H1 (cell line): Measurements from ENCODE around the gene MRAP. TPM values are rescaled to one million over a fixed set of nuclear protein-coding genes. Genes with fewer than 3 reads are reported as not detected.

ENCODE experiments used
- CTCF ChIA-PET: fragments of 300-600 bp; sonication (Branson Sonifier 250); formaldehyde crosslinking; loops from one replicate; lab custom pipeline; 2021; ENCODE audit not compliant: partially characterized antibody; lab: Charles Lee
- POLR2A ChIA-PET: fragments of 300-600 bp; sonication (Branson Sonifier 250); formaldehyde crosslinking; loops from one replicate; lab custom pipeline; 2021; ENCODE audit warnings: inconsistent platforms; ENCODE audit not compliant: partially characterized antibody; lab: Charles Lee
- DNase-seq, 2 experiments: peaks; one replicate each; pipeline versions ENCODE4 v3.0.0 to v3.0.0-alpha.2; 2010 to 2022; ENCODE audit warnings: low spot score in 2 of 2, low read depth in 1 of 2, mixed read lengths in 1 of 2
- FAIRE-seq: peaks from 2 replicates; lab custom pipeline; 2011; peaks lifted over from hg19 to GRCh38; lab: Jason Lieb, UNC
- H2AFZ ChIP-seq: 2 replicates; pipeline ENCODE4 v1.8.1; 2012; ENCODE audit warnings: low read length, inconsistent platforms
- H2AK5ac ChIP-seq: 2 replicates; pipeline ENCODE4 v1.6.1; 2013; ENCODE audit warnings: low read depth, low read length
- H2BK120ac ChIP-seq: replicated peaks from 2 replicates; pipeline ENCODE3; 2013; ENCODE audit warnings: low read depth, low read length, inconsistent platforms
- H2BK12ac ChIP-seq: 2 replicates; pipeline ENCODE4 v1.6.1; 2013; ENCODE audit warnings: low read depth, low read length
- H2BK15ac ChIP-seq: 2 replicates; pipeline ENCODE4 v1.6.1; 2013; ENCODE audit warnings: low read length
- H2BK20ac ChIP-seq: 2 replicates; pipeline ENCODE4 v1.6.1; 2013; ENCODE audit warnings: low read length
- H2BK5ac ChIP-seq: 2 replicates; pipeline ENCODE4 v1.6.1; 2013; ENCODE audit warnings: low read depth, low read length
- H3K14ac ChIP-seq: 2 replicates; pipeline ENCODE4 v1.6.1; 2013; ENCODE audit warnings: inconsistent platforms; ENCODE audit not compliant: insufficient read length
- H3K18ac ChIP-seq: 2 replicates; pipeline ENCODE4 v1.6.1; 2013; ENCODE audit warnings: low read length; ENCODE audit errors: extremely low read depth
- H3K23ac ChIP-seq: 2 replicates; pipeline ENCODE4 v1.6.1; 2013; ENCODE audit warnings: inconsistent platforms; ENCODE audit not compliant: insufficient read length
- H3K23me2 ChIP-seq: 2 replicates; pipeline ENCODE4 v1.6.1; 2013; ENCODE audit warnings: low read depth, low read length
- H3K27ac ChIP-seq: 2 replicates; pipeline ENCODE4 v1.6.1; 2011; ENCODE audit warnings: low read depth, low read length, inconsistent platforms
- H3K27me3 ChIP-seq, 4 experiments: replicated peaks in 1 of 4; 1 replicate in 1 of 4; 2 replicates in 3 of 4; pipeline versions ENCODE4 v1.6.1 to v1.8.1; 2011 to 2013; ENCODE audit warnings: low read length in 3 of 4, mild to moderate bottlenecking in 3 of 4, inconsistent platforms in 2 of 4, mixed read lengths in 2 of 4, moderate library complexity in 1 of 4; ENCODE audit not compliant: control insufficient read depth in 3 of 4, insufficient read depth in 3 of 4; ENCODE audit errors: extremely low read depth in 1 of 4
- H3K36me3 ChIP-seq, 4 experiments: 2 replicates each; pipeline versions ENCODE4 v1.6.1 to v1.8.1; 2011 to 2013; ENCODE audit warnings: mild to moderate bottlenecking in 4 of 4, low read length in 3 of 4, moderate library complexity in 2 of 4, control low read depth in 1 of 4, inconsistent platforms in 1 of 4; ENCODE audit not compliant: insufficient read depth in 4 of 4, control insufficient read depth in 2 of 4
- H3K4ac ChIP-seq: replicated peaks from 2 replicates; pipeline ENCODE3; 2013; ENCODE audit warnings: low read length, low read depth, mixed read lengths, inconsistent platforms; ENCODE audit not compliant: insufficient read length
- H3K4me1 ChIP-seq, 4 experiments: replicated peaks in 1 of 4; 1 replicate in 1 of 4; 2 replicates in 3 of 4; pipeline versions ENCODE4 v1.6.1 to v1.8.1; 2011 to 2013; ENCODE audit warnings: low read length in 3 of 4, inconsistent platforms in 2 of 4, mixed read lengths in 1 of 4; ENCODE audit not compliant: insufficient read depth in 4 of 4, control insufficient read depth in 3 of 4
- H3K4me2 ChIP-seq, 2 experiments: 2 replicates each; pipeline versions ENCODE4 v1.6.1 to v1.8.1; 2011 to 2013; ENCODE audit warnings: low read depth in 2 of 2, low read length in 2 of 2, control low read depth in 1 of 2, inconsistent platforms in 1 of 2, mild to moderate bottlenecking in 1 of 2; ENCODE audit not compliant: insufficient read depth in 1 of 2
- H3K4me3 ChIP-seq, 4 experiments: fragments of 200-600, 300-600 bp in 1 of 4; sonication (generic), shearing (Covaris generic), sonication (Bioruptor Twin) in 1 of 4; 2 replicates each; pipeline versions ENCODE4 v1.5.1 to v1.8.1; 2011 to 2016; ENCODE audit warnings: low read length in 4 of 4, low read depth in 3 of 4, control low read depth in 2 of 4, inconsistent platforms in 2 of 4, mild to moderate bottlenecking in 2 of 4, mixed read lengths in 1 of 4, moderate library complexity in 1 of 4; ENCODE audit not compliant: insufficient read depth in 2 of 4; ENCODE audit errors: extremely low read depth in 1 of 4
- H3K56ac ChIP-seq: replicated peaks from 2 replicates; pipeline ENCODE3; 2013; ENCODE audit warnings: low read depth, mild to moderate bottlenecking, mixed read lengths, low read length, inconsistent platforms; ENCODE audit not compliant: insufficient read length
- H3K79me1 ChIP-seq: 2 replicates; pipeline ENCODE4 v1.6.1; 2013; ENCODE audit warnings: low read depth, low read length, control low read depth
- H3K79me2 ChIP-seq, 2 experiments: 2 replicates each; pipeline versions ENCODE4 v1.6.1 to v1.8.1; 2012 to 2013; ENCODE audit warnings: low read length in 2 of 2, mild to moderate bottlenecking in 2 of 2, inconsistent platforms in 1 of 2; ENCODE audit not compliant: insufficient read depth in 2 of 2, control insufficient read depth in 1 of 2
- H3K9ac ChIP-seq, 4 experiments: replicated peaks in 1 of 4; 1 replicate in 1 of 4; 2 replicates in 3 of 4; pipeline versions ENCODE4 v1.6.1 to v1.8.1; 2011 to 2013; ENCODE audit warnings: low read depth in 3 of 4, low read length in 3 of 4, control low read depth in 2 of 4, mild to moderate bottlenecking in 2 of 4, moderate library complexity in 2 of 4, inconsistent platforms in 1 of 4; ENCODE audit errors: extremely low read depth in 1 of 4
- H3K9me3 ChIP-seq, 2 experiments: 2 replicates each; pipeline versions ENCODE4 v1.6.1 to v1.8.1; 2012 to 2013; ENCODE audit warnings: mild to moderate bottlenecking in 2 of 2, moderate library complexity in 2 of 2, control low read depth in 1 of 2, inconsistent platforms in 1 of 2, low read depth in 1 of 2, low read length in 1 of 2, mixed read lengths in 1 of 2; ENCODE audit not compliant: insufficient read depth in 2 of 2
- H4K20me1 ChIP-seq, 2 experiments: replicated peaks in 1 of 2; 2 replicates each; pipeline versions ENCODE3 to v1.8.1; 2011 to 2013; ENCODE audit warnings: inconsistent platforms in 2 of 2, low read length in 2 of 2, mild to moderate bottlenecking in 1 of 2; ENCODE audit not compliant: insufficient read depth in 2 of 2, control insufficient read depth in 1 of 2
- H4K5ac ChIP-seq: 2 replicates; pipeline ENCODE4 v1.6.1; 2013; ENCODE audit warnings: low read length, low read depth, mixed read lengths, inconsistent platforms; ENCODE audit not compliant: insufficient read length
- H4K8ac ChIP-seq: 2 replicates; pipeline ENCODE4 v1.8.0; 2013; ENCODE audit warnings: mild to moderate bottlenecking, moderate library complexity, low read length, inconsistent platforms; ENCODE audit not compliant: insufficient read depth; ENCODE audit errors: extremely low read depth
- H4K91ac ChIP-seq: replicated peaks from 2 replicates; pipeline ENCODE3; 2013; ENCODE audit warnings: low read length, mixed read lengths, inconsistent platforms; ENCODE audit not compliant: insufficient read length
- ATF2 ChIP-seq: IDR thresholded peaks from 2 replicates; pipeline ENCODE4 v1.6.1; 2012; ENCODE audit warnings: low read length, inconsistent platforms
- CTBP2 ChIP-seq: IDR thresholded peaks from 2 replicates; pipeline ENCODE4 v1.7.0; 2011; ENCODE audit warnings: borderline replicate concordance, mild to moderate bottlenecking, moderate library complexity, mixed read lengths, low read length; ENCODE audit not compliant: insufficient read depth, insufficient read length
- FOSL1 ChIP-seq: IDR thresholded peaks from 2 replicates; pipeline ENCODE4 v1.6.1; 2011; ENCODE audit warnings: mild to moderate bottlenecking, low read depth, low read length, moderate library complexity; ENCODE audit not compliant: insufficient read depth
- GTF2F1 ChIP-seq: IDR thresholded peaks from 2 replicates; pipeline ENCODE4 v1.6.1; 2012; ENCODE audit warnings: low read depth, low read length, improper control_type of control experiment, borderline replicate concordance
- KDM4A ChIP-seq: IDR thresholded peaks from one replicate; pipeline ENCODE4 v1.7.1; 2012; ENCODE audit warnings: low read depth, mild to moderate bottlenecking, moderate library complexity, low read length, inconsistent platforms; ENCODE audit not compliant: severe bottlenecking
- KDM5A ChIP-seq: fragments of 200-600 bp; IDR thresholded peaks from 2 replicates; pipeline ENCODE4 v1.7.1; 2012; ENCODE audit warnings: mild to moderate bottlenecking, low read length, inconsistent platforms, mixed read lengths
- RNF2 ChIP-seq: fragments of 200-900, 300-1000 bp; sonication (generic); IDR thresholded peaks from 2 replicates; pipeline ENCODE4 v1.7.1; 2016; ENCODE audit warnings: borderline replicate concordance, low read depth, mild to moderate bottlenecking, antibody characterized with exemption, low read length; ENCODE audit not compliant: poor library complexity, severe bottlenecking; ENCODE audit errors: missing control alignments
- SIN3A ChIP-seq, 2 experiments: IDR thresholded peaks in 1 of 2; conservative IDR thresholded peaks in 1 of 2; 2 replicates each; pipeline ENCODE4 v1.6.1; 2011 to 2012; ENCODE audit warnings: low read length in 2 of 2, improper control_type of control experiment in 1 of 2, low read depth in 1 of 2, mild to moderate bottlenecking in 1 of 2
- SP1 ChIP-seq: IDR thresholded peaks from 2 replicates; pipeline ENCODE4 v1.6.1; 2011; ENCODE audit warnings: low read depth, low read length
- SUZ12 ChIP-seq: fragments of 200-600 bp; sonication (generic); IDR thresholded peaks from 2 replicates; pipeline ENCODE4 v1.6.1; 2012; ENCODE audit warnings: mild to moderate bottlenecking, inconsistent platforms, low read length, moderate library complexity, mixed read lengths
- ZNF274 ChIP-seq: IDR thresholded peaks from 2 replicates; pipeline ENCODE4 v1.7.0; 2012; ENCODE audit warnings: low read length, borderline replicate concordance; ENCODE audit errors: extremely low read depth
- WGBS, 2 experiments: shearing (Covaris generic) in 1 of 2; methylation state at CpG; one replicate each; pipeline versions ENCODE4 v1.1.6 to v1.1.7; 2013 to 2015; ENCODE audit warnings: low lambda C conversion rate in 2 of 2, mixed read lengths in 2 of 2, inconsistent platforms in 1 of 2, low coverage in 1 of 2, missing lambda C conversion rate in 1 of 2; ENCODE audit not compliant: insufficient replicate concordance in 2 of 2, insufficient coverage in 1 of 2, insufficient read length in 1 of 2; ENCODE audit errors: extremely low coverage in 1 of 2, missing lambda C conversion rate in 1 of 2; 5-methylcytosine and 5-hydroxymethylcytosine counted together
- polyA plus RNA-seq, 7 experiments: library from polyadenylated mRNA; depleted of rRNA in 3 of 7; stranded (reverse) in 5 of 7; unstranded in 2 of 7; fragments of >200 nt in 5 of 7; fragments of 200-250 nt in 2 of 7; gene quantifications; 1 replicate in 5 of 7; 2 replicates in 1 of 7; 4 replicates in 1 of 7; pipeline versions ENCODE4 v1.2.1 to v1.2.3, GENCODE V29; 2011 to 2013; ENCODE audit warnings: missing spikeins in 2 of 7, mixed read lengths in 2 of 7
- total RNA-seq: library from RNA; stranded (reverse); fragmentation: NEBNext Ultra II Directional; extraction: Animal tissue kit (Norgen Biotek cat#: 25700); gene quantifications from 2 replicates; pipeline ENCODE4 v1.2.1, GENCODE V29; 2021
- TF ChIP-seq, protein P1 (sequence below): IDR thresholded peaks from 2 replicates; pipeline ENCODE4 v1.6.1; 2012; ENCODE audit warnings: inconsistent platforms

MRAP gene
- total and polyA plus RNA-seq, 2 of the 8 experiments (the other 6 are each of a cell fraction or from before 2014, with no cell fraction given): not detected

DNA sequence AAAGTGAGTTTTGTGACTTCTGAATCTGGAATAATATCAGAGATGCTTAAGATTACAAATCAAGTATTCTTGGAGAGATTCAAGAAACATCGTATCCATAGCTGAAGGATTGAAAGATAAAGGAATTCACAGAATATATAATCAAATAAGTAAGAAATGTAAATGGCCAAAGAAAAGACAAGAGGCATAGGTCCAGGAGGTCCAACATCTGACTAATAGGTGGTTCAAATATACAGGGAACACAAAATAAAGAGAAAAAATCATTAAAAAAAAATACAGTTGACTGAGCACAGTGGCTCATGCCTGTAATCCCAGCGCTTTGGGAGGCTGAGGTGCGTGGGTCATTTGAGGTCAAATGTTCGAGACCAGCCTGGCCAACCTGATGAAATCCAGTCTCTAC, 13.2 kb upstream of the MRAP start:
- Histone ChIP-seq H3K79me1 (no peaks in the 10 kb centered on the region), H3K79me2 (no peaks in the 10 kb centered on the region), H3K14ac (no peak overlapping the region), H3K23me2 (no peaks in the 10 kb centered on the region; the same call in 1 of the 2 replicates), H3K4me1 (no peaks in the 10 kb centered on the region), H3K56ac (no peak overlapping the region), H2BK120ac (no peak overlapping the region), H2AK5ac (no peak overlapping the region), H3K4me2 (no peak overlapping the region), H3K9me3 (no peaks in the 10 kb centered on the region), H3K23ac (no peak overlapping the region), H2AFZ (no peak overlapping the region), H3K36me3 (no peaks in the 10 kb centered on the region), H3K18ac (no peak overlapping the region), H4K5ac (no peak overlapping the region), H2BK12ac (no peak overlapping the region), H4K20me1 (no peaks in the 10 kb centered on the region), H3K9ac (no peak overlapping the region), H3K27me3 (no peaks in the 10 kb centered on the region), H2BK20ac (no peak overlapping the region), H3K4me3 (no peak overlapping the region), H3K4ac (no peak overlapping the region), H4K91ac (no peak overlapping the region), H4K8ac (no peak overlapping the region), H3K27ac (no peak overlapping the region), H2BK5ac (no peak overlapping the region), H2BK15ac (no peak overlapping the region)
- CTCF ChIA-PET: no interaction called here
- POLR2A ChIA-PET: no interaction called here
- WGBS, 2 experiments: 97% methylated on average over 4 of the region's 4 CpGs; no CpG with 5 or more reads in 1 of the 2 experiments
- DNase-seq (no peak), FAIRE-seq (no peak)
- no peak for TF ChIP-seq GTF2F1
- no peak for TF ChIP-seq FOSL1
- no peak for TF ChIP-seq KDM5A
- no peak for TF ChIP-seq KDM4A
- TF ChIP-seq SIN3A (conservative IDR thresholded peaks at IDR 0.05 in 1 of 2, IDR thresholded peaks at IDR 0.05 in 1 of 2; ENCODE audit: low read depth in 1 of 2, low read length in 2 of 2): no peak
- TF ChIP-seq, protein P1, sequence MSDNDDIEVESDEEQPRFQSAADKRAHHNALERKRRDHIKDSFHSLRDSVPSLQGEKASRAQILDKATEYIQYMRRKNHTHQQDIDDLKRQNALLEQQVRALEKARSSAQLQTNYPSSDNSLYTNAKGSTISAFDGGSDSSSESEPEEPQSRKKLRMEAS: no peak
- TF ChIP-seq SP1: no peak
- TF ChIP-seq ZNF274: no peak
- TF ChIP-seq RNF2: no peak
- TF ChIP-seq ATF2: no peak
- no peak for TF ChIP-seq SUZ12
- TF ChIP-seq CTBP2: no peak
